ENCODE results near the gene OR7G2. TPM values are rescaled to one million over a fixed set of nuclear protein-coding genes. Genes with fewer than 3 reads are reported as not detected.

OR7G2 gene
- total RNA-seq, 1 donor from 2014 or later: not detected

Other genes with a start within 250 kb of the OR7G2 start
- 0.94 TPM for gene MUC16, start 97.1 kb downstream of the OR7G2 start, total RNA-seq
- gene OR1M1, start 20.4 kb downstream of the OR7G2 start, total RNA-seq: not detected
- not detected for gene OR7G1, start 8.3 kb upstream of the OR7G2 start, total RNA-seq
- gene OR7G3, start 19.5 kb upstream of the OR7G2 start, total RNA-seq: not detected
- gene ZNF317, start 32.9 kb upstream of the OR7G2 start, total RNA-seq: 13.0 TPM
- gene OR7D2, start 71.5 kb upstream of the OR7G2 start, total RNA-seq: 0.07 TPM
- not detected for gene OR7D4, start 112.1 kb upstream of the OR7G2 start, total RNA-seq
- gene OR7E24, start 143.5 kb upstream of the OR7G2 start, total RNA-seq: not detected
- gene ZNF699, start 202.4 kb upstream of the OR7G2 start, total RNA-seq: 2.7 TPM
- 17.4 TPM for gene ZNF559, start 216.7 kb upstream of the OR7G2 start, total RNA-seq

Data from left ventricle myocardium superior (tissue), 1 donor.